Vagina (tissue), 2 donors: ENCODE measurements around the gene LRP11.

Experiments
- POLR2A ChIP-seq, 2 donors: fragments of 450-650 bp; IDR thresholded peaks; one replicate each; pipeline ENCODE4 v1.6.1; 2017; ENCODE audit warnings: antibody characterized with exemption in 2 of 2, mild to moderate bottlenecking in 2 of 2, moderate library complexity in 2 of 2
- POLR2AphosphoS5 ChIP-seq, 2 donors: sonication (generic); formaldehyde crosslinking; IDR thresholded peaks; one replicate each; pipeline ENCODE4 v1.9.0; 2017; ENCODE audit warnings: antibody characterized with exemption in 2 of 2, mild to moderate bottlenecking in 2 of 2, low read depth in 1 of 2; ENCODE audit not compliant: insufficient read depth in 1 of 2
- TF ChIP-seq, protein P1 (sequence below), 3 experiments: fragments of 450-650 bp in 2 of 3; fragments of 200-600 bp in 1 of 3; sonication (generic) in 1 of 3; IDR thresholded peaks; one replicate each; pipeline ENCODE4 v1.5.1; 2017 to 2019; ENCODE audit warnings: antibody characterized with exemption in 3 of 3, mild to moderate bottlenecking in 2 of 3, moderate library complexity in 2 of 3

DNA sequence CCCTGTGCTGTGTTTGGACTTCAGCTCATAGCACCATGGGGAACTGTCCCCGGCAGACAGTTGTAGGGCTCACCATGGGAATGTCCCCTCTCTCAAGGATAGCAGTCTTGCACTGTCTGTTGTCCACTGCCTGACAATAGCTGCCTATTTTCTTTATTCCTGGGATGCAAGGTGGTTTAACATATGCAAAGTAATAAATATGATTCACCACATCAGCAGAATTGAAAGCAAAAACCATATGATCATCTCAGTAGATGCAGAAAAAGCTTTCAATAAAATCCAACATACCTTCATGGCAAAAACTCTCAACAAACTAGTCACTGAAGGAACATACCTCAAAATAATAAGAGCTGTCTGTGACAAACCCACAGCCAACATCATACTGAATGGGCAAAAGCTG is 13.5 kb upstream of the LRP11 start:
- TF ChIP-seq, protein P1, sequence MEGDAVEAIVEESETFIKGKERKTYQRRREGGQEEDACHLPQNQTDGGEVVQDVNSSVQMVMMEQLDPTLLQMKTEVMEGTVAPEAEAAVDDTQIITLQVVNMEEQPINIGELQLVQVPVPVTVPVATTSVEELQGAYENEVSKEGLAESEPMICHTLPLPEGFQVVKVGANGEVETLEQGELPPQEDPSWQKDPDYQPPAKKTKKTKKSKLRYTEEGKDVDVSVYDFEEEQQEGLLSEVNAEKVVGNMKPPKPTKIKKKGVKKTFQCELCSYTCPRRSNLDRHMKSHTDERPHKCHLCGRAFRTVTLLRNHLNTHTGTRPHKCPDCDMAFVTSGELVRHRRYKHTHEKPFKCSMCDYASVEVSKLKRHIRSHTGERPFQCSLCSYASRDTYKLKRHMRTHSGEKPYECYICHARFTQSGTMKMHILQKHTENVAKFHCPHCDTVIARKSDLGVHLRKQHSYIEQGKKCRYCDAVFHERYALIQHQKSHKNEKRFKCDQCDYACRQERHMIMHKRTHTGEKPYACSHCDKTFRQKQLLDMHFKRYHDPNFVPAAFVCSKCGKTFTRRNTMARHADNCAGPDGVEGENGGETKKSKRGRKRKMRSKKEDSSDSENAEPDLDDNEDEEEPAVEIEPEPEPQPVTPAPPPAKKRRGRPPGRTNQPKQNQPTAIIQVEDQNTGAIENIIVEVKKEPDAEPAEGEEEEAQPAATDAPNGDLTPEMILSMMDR (IDR thresholded peaks at IDR 0.05): no peak
- TF ChIP-seq POLR2AphosphoS5 (IDR thresholded peaks at IDR 0.05; ENCODE audit: insufficient read depth in 1 of 2, low read depth in 1 of 2) (no peak), POLR2A (IDR thresholded peaks at IDR 0.05) (no peak)
